Endothelial cell (in vitro differentiated cells): ENCODE data around the gene PPP3R2. TPM values are rescaled to one million over a fixed set of nuclear protein-coding genes. Genes with fewer than 3 reads are reported as not detected.
A peak's percentile ranks its signal among the peaks of the same experiment; 100 is the strongest.

Experiments used
- DNase-seq: peaks from one replicate; pipeline ENCODE4 v3.0.0; 2021; ENCODE audit warnings: low spot score
- H3K27ac Mint-ChIP-seq: one replicate; pipeline ENCODE4 v1.8.0; 2021; ENCODE audit warnings: mixed read lengths, inconsistent platforms; ENCODE audit not compliant: unreplicated experiment
- H3K27me3 Mint-ChIP-seq: one replicate; pipeline ENCODE4 v1.8.0; 2021; ENCODE audit warnings: mild to moderate bottlenecking, moderate library complexity, mixed read lengths, inconsistent platforms; ENCODE audit not compliant: unreplicated experiment
- H3K36me3 Mint-ChIP-seq: one replicate; pipeline ENCODE4 v1.8.0; 2021; ENCODE audit warnings: mild to moderate bottlenecking, low read depth, mixed read lengths, inconsistent platforms; ENCODE audit not compliant: unreplicated experiment
- H3K4me1 Mint-ChIP-seq: one replicate; pipeline ENCODE4 v1.8.0; 2021; ENCODE audit warnings: mild to moderate bottlenecking, mixed read lengths, inconsistent platforms; ENCODE audit not compliant: unreplicated experiment
- H3K4me3 Mint-ChIP-seq: one replicate; pipeline ENCODE4 v1.8.0; 2021; ENCODE audit warnings: mild to moderate bottlenecking, mixed read lengths, inconsistent platforms; ENCODE audit not compliant: unreplicated experiment
- H3K9me3 Mint-ChIP-seq: one replicate; pipeline ENCODE4 v1.8.0; 2021; ENCODE audit warnings: mixed read lengths, inconsistent platforms; ENCODE audit not compliant: unreplicated experiment
- CTCF ChIP-seq: fragments of 200-600 bp; sonication (generic); IDR thresholded peaks from one replicate; pipeline ENCODE4 v1.5.0; 2021; ENCODE audit warnings: antibody characterized with exemption; ENCODE audit not compliant: unreplicated experiment
- total RNA-seq: library from RNA; stranded (reverse); fragmentation: NEBNext Ultra II Directional; extraction: Animal tissue kit (Norgen Biotek cat#: 25700); gene quantifications from one replicate; pipeline ENCODE4 v1.2.1, GENCODE V29; 2021; ENCODE audit not compliant: unreplicated experiment

Gene PPP3R2
- total RNA-seq, 1 donor from 2014 or later, result 2.2 TPM

- Mint-ChIP-seq H3K27ac (no peak overlapping the region), H3K4me1 (no peaks in the 10 kb centered on the region), H3K27me3 (no peaks in the 10 kb centered on the region), H3K36me3 (peaks cover 11% of the 10 kb centered on the region), H3K4me3 (no peak overlapping the region), H3K9me3 (no peaks in the 10 kb centered on the region)
- no peak for TF ChIP-seq CTCF
- no peak for DNase-seq
These were observed 23.7 kb downstream of the PPP3R2 start for GRCh38 chr9:101571114-101571513.

DNA sequence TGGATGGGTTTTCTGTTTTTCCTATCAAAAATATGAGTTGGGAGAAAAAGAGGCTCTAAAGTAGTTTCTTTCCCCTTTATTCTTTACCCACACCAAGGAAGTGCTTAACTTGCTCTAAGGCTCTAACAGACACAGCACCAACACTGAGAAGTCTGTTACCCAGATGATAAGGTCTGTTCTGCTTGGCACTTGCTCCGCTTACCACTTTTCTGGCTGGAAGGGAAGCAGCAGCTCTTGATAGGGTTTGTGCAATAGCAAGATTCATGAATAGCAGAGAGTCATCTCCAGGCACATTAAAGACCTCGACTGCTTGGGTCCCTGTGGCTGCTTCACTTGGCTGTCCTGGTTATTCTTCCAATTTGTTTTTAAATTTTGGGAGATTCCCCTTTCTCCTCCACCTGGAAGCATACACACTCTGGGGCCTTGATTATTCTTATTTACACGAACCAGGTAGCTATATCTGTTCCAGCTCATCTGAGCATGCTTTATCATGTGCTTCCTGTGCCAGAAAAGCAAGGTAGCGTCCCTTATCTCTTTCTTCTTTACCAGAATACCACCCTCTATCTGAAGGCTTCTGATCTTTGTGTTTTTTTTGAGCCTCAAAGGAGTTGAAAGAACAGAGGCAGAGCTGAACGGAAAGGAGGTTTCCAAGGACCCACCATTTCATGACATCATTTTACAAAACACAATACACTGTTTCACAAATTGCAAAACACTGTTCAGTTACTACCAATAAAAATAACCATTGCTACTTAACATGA lies 24.8 kb downstream of the PPP3R2 start:
- Mint-ChIP-seq H3K9me3 (no peaks in the 10 kb centered on the region), H3K36me3 (peaks cover 11% of the 10 kb centered on the region), H3K27ac (no peak overlapping the region), H3K4me3 (no peak overlapping the region), H3K27me3 (no peaks in the 10 kb centered on the region), H3K4me1 (no peaks in the 10 kb centered on the region)
- DNase-seq, result no peak
- TF ChIP-seq CTCF, result no peak

- Mint-ChIP-seq H3K36me3 (peaks cover 11% of the 10 kb centered on the region), H3K27ac (no peak overlapping the region), H3K27me3 (no peaks in the 10 kb centered on the region), H3K9me3 (no peaks in the 10 kb centered on the region), H3K4me1 (peaks cover 5% of the 10 kb centered on the region), H3K4me3 (no peak overlapping the region)
- DNase-seq, result no peak
- TF ChIP-seq CTCF, result no peak
These were observed 26.9 kb downstream of the PPP3R2 start for GRCh38 chr9:101567725-101568350.

- no peak overlapping the region for H3K27ac Mint-ChIP-seq
- H3K36me3 Mint-ChIP-seq, result peaks cover 11% of the 10 kb centered on the region
- no peaks in the 10 kb centered on the region for H3K9me3 Mint-ChIP-seq
- peak; percentile 29 for TF ChIP-seq CTCF
- peaks cover 5% of the 10 kb centered on the region for H3K4me1 Mint-ChIP-seq
- peak; percentile 24 for DNase-seq
- H3K4me3 Mint-ChIP-seq, result no peak overlapping the region
- no peaks in the 10 kb centered on the region for H3K27me3 Mint-ChIP-seq
These were observed 27.7 kb downstream of the PPP3R2 start for GRCh38 chr9:101566904-101567724.
